HG03097 (cell line): ENCODE data around the gene SLC38A10.

Experiments
- ATAC-seq: cut with Tn5 transposase; IDR thresholded peaks from one replicate; pipeline ENCODE4 v1.9.1; 2021; ENCODE audit not compliant: unreplicated experiment, low FRiP score

The SLC38A10 gene

DNA sequence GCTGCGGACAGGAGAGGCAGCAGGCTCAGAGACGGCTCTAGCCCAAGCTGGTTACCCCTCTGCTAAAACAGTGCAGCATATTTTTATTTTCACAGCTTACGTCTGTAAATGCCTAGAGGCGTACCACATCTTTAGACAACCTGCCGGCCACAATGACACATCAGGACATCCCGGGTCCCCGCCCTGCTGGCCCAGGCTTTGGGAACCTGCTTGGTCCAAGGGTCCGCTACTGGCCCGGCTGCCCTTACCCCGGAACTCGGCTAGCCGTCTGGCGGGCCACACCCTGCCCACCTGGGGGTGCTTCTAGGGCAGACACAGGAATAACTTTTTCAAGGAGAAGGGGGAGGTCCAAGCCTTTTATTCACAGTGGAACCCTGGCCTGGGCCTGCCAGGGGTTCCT is 76.6 kb downstream of the SLC38A10 start:
- no peak for ATAC-seq

DNA sequence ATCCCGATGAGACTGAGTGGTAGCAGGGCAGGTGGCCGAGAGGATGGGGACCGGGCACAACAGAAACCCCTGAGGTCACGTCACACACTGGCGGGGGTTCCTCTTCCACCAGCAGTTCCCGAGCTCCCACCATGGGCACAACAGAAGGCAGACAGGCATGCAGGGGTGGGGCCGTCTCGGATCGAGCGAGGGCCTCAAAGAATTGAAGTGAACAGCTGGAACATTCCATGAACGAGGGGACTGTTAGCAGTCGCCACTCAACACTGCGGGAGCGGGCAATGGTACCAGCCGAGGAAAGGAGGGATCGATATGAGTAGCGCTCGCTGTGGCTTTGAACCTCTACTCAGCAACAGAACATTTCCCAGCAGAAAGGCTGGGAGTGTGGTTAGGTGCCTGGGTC is 77.6 kb downstream of the SLC38A10 start:
- ATAC-seq: no peak

DNA sequence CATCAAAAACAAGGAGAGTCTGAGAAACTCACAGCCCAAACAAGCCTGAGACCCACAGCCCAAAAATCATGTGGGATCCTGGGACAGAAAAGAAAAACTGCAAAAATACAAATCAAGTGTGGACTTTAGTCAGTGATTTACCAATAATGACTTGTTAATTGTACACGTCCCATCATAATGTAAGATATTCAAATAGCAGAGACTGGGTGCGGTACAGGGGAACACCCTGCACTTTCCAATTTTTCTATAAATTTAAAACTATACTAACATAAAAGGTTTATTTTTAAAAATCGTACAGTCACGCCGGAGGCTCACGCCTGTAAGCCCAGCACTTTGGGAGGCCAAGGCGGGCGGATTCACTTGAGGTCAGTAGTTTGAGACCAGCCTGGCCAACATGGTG is 81.1 kb downstream of the SLC38A10 start:
- ATAC-seq: no peak

DNA sequence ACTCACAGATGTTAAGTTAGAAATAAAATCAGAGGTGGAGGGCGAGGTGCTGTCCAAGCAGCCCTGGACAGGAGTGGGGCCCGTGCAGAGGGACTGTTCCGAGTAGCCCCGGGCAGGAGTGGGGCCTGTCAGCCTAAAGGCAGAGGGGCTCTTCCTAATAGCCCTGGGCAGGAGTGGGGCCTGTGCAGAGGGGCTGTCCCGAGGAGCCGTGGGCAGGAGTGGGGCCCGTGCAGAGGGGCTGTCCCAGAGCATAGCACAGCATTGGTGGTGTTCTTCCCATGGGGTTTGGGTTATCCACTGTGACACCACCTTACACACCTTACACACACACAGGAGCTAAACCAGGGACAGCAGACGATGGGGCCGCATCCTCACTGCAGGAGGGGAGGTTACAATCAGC is 82.7 kb downstream of the SLC38A10 start:
- no peak for ATAC-seq

DNA sequence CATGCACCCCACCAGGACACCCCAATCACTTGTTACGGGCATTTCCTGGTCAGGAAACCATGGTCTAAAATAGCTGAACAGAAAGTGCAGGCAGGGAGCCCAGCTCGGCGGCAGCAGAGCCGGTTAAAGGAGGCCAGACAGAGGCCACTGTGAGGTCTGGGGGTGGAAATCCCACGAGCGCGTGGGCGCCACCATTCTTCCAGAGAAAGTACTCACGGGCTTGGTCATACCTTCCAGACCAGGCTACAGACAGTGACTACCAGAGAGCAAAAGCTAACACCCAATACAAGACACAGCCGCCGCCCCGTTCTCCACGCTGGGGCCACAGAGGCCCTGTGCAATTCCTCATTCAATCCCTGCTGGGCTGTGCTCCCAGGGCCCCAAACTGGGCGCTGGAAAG is 84.2 kb downstream of the SLC38A10 start:
- no peak for ATAC-seq

DNA sequence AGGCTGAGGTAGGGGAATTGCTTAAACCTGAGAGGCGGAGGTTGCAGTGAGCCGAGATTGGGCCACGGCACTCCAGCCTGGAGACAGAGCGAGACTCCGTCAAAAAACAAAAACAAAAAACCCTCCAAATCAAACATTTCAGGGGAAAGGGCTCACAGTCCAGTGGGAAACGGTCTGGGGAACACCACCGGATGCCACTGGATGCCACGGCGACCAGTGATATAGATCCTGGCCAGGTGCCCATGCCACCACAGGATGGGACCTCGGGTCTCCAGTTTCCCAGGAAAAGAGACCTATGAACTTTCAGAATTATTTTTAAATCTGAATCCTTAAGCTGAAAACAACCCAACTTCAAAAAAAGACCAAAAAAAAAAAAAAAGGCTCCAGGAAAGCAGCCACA is 84.6 kb downstream of the SLC38A10 start:
- no peak for ATAC-seq

DNA sequence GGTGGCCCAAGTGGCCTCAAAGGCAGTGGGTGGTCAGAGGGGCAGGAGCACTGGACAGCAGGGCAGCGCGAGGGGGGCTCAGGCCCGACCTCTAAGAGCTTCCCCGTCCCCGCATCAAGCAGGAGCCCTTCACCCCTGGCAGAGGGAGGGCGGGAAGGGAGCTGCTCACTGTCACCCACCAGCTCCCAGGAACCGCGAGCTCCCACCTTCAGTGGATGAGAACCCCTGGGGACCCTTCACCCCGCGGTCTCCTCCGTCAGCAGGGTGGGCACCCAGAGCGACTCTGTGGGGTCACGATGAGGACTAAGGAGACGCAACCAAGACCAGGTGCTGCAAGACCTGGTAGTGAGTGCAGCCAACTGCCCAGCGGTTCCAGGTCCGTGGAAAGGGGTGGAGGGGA is 86.0 kb downstream of the SLC38A10 start:
- ATAC-seq: no peak

DNA sequence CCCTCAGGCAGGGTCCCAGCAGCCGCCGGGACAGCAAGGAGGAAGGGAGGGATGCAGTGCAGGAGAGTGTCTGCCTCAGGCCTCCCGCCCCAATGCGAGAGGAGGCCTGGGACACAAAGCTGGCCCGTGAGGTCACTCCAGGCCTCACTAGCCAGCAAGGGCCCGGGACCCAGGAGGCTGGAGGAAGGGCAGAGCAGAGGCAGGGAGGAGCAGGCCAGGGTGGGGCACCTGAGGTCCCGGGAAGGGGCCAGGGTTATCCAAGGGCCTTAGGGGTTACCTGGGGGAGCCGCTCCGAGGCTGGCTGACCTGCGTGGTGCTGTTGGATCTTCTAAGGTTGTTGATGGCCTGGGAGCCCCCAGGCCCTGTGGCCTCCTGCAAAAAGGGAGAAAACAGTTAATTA is 86.5 kb downstream of the SLC38A10 start:
- ATAC-seq: no peak

DNA sequence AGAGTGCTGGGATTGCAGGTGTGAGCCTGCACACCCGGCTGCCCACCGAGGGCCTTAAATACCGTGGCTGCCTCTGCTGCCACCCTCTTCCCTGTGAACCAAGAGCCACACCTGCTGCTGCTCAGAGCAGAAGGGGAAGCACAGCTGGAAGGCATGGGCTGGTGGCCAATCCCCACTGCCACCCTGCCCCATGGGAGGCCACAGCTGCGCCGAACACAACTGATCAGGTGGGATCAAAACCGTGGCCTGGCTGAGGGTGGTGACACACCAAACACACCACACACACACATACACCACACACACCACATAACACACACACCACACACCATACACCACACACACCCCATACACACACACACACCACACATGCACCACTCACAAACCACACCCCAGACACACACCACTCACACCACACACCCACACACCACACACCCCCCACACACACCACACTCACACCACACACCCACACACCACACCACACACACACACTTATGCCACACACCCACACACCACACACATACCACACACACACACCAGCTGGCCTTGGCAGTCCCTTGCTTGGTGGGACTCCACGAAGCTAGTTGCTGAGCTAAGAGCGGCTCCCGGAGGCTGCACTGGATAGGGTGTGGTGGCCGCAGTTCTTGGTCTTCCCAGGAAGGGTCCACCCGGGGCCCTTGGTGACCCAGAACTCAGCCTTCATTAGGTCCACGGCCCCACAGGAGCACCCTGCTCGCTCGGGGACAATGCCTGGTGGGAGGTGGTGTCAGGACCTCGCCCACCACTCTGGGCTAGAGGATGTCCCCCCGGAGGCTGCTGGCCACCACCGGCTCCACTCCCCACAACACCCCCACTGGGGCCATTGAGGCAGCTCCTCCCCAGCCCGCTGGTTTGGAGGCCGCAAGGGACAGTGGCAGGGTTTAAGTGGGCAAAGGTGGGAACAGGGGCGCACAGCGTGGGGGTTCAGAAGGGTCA is 87.2 kb downstream of the SLC38A10 start:
- ATAC-seq: no peak

DNA sequence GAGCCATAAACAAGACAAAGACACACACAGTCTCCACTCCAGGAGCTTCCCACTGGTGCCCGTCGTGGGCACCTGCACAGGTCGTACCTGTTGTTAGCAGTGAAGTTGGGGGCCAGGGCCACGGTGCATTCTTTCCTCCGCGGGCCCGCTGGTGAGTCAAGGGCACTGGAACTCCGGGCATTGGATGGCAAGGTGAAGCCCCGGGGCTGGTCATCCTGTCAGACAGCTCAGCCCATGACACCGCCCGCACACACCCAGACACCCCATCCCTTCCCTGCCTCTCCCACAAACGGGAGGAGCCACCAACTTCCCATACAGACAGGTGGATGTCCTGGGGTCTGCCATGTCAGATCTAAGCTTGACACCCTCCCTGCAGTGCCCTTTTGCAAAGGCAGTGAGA is 88.5 kb downstream of the SLC38A10 start:
- no peak for ATAC-seq

DNA sequence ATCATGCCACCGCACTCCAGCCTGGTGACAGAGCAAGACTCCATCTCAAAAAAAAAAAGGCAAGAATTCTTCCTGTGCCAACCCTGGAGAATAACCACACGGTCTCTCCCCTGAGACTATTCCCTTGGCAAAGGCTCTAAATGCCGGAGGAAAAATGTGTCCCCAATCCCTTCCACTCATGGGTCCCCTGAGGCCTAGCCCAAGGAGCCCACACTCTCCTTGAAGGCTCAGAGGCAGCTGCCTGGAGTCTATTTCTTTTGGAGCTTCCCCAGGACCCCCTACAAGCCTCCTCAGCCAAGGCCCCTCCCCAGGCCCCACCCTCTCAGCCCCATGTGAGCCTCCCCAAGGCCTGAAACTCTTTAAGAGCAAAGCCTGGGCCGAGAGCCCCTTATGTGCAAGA is 88.9 kb downstream of the SLC38A10 start:
- ATAC-seq: no peak

DNA sequence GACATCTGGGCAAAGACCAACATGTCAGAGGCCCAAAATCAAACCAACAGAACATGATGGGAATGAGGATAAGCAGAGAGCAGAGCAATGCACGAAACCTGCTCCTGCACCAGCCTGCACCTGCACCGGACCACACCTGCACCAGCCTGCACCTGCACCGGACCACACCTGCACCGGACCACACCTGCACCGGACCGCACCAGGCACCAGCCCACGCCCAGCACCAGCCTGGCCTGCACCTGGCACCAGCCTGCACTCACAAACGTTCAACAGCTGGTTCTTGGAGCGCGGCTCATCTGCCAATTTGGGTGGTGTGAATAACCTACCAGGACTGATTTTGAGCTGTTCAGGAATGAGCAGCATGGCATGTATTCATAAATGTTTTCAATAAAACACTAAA is 90.5 kb downstream of the SLC38A10 start:
- ATAC-seq: no peak

DNA sequence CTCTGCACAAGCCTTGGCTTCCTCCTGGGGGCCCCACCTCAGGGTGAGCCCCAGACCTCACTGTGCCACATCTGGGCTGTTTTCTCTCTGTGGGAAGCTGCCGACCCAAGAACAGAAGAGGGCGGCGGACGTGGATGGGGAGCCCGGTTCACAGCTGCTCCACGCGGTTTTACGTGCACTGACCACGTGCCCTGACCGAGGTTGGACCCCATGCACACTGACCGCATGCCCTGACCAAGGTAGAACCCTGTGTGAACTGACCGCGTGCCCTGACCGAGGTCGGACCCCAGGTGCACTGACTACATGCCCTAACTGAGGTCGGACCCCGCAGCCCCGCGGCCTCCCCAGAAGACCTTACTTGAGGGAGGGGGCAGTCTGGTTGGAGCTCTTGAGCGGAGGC is 92.0 kb downstream of the SLC38A10 start:
- no peak for ATAC-seq

DNA sequence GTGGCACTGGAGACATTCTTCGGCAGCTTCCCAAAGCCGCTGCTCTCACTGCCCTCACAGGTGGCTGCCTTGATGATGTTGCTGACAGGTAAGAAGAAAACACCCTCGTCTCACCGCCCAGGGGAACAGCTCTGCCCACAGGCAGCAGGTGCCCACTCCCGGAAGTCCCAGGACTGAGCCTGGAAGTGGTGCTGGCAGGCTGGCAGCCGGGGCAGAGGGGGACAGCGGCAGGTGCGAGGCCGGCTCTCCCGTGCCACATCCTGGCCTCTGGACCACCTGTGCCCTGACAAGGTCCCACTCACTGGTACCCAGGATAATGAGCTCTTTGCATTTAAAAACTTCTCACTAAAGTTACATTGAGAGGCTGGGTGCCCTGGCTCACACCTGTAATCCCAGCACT is 92.8 kb downstream of the SLC38A10 start:
- ATAC-seq: no peak

DNA sequence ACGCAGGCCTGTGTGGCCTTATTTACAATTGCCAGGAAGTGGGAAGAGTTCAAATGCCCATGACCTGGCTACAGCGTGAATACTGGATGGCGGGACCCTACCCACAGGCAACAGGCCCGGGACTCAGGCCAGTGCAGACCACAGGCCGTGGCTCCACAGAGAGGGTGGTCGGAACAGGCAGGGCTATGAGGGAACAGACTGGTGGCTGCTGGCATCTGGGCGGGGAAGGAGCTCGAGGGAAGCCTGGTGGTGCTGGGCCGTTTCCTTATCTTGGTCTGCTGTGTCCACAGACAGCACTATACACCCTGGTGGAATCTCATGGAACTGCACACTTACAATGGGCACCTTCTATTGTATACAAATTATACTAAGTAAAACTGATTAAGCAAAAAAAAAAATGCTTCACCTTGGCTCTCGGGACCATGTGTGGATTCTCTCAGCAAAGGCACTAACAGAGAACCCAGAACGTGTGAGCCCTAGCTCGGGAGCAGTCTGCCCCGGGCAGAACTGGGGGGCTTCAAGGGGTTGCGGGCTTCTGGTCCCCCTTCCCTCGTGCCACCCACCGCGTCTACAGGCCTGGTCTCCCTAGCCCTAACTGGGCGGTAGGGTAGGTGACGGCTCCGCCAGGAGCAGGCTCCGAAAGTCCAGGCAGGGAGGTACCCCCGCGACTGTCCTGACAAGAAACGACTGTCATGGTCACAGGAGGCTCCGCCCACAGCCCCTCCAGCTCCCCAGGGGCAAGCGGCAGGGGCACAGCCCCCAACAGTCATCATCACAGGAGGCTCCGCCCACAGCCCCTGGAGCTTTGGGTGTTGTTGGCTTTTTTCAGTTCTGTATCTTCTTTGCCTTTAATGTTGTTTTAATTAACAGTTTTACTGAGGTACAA is 94.2 kb downstream of the SLC38A10 start:
- no peak for ATAC-seq

DNA sequence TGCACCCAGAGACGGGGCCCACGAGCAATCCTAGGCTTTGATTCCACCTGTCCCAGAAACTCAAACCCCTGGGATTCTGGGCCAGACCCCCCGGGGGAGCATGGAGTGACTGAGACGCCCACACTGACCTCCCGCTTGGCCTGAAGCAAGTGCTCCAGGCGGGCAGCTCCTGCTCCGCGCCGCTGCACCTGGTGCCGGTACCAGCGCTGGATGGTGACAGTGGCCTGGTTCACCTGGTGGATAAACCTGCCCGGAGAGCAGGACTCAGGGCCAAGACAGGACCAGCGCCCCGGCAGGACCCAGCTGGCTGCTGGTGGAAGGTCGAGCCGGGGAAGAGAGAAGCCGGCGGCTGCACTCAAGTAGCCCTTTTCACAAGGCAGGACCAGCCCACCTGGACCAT is 94.9 kb downstream of the SLC38A10 start:
- no peak for ATAC-seq

DNA sequence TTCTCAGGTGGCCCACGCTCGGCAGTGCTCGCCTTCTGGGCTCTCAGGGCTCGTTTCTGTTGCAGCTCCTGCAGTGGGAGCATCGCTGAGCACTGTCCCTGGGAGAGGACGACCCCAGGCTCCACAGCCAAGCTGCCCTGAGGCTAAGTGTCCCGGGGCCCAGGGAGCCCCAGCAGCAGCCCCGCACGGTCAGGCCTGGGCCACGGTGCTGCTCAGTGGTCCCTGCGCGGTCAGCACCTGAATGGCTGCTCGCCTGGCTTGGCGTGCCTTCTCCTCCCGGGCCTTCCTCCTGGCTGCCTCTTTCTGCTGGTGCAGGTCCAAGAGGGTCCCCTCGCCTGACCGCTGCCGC is 95.7 kb downstream of the SLC38A10 start:
- ATAC-seq: no peak

DNA sequence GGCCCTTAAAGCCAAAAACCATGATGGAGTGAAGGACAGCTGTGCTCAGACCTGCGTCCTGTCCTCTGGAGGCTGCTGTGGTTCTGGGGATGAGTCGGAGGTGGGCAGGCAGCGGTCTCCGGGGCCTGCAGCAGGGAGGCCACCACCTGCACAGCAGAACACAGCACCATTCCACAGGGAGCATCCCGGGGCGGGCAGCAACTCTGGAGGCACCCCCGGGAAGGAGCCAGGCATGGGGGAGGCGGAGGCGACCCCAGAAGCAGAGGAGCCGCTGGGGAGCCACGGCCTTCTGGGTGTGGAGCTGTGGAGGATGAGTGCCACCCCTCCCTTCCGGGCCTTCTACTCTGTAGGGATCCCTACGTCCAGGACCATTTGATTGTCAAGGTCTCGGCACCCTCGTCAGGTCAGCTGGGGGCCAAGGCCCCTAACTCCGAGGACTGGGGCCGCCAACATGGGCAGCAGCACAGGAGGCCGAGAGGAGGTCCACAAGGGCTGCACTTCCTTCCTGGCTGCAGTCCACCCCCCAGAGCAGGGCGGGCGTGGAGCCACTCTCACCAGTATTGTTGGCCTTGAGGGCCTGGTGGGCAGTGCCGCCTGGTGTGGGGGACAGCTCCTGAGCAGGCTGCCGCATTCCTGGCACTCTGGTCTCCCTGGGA is 96.2 kb downstream of the SLC38A10 start:
- no peak for ATAC-seq

DNA sequence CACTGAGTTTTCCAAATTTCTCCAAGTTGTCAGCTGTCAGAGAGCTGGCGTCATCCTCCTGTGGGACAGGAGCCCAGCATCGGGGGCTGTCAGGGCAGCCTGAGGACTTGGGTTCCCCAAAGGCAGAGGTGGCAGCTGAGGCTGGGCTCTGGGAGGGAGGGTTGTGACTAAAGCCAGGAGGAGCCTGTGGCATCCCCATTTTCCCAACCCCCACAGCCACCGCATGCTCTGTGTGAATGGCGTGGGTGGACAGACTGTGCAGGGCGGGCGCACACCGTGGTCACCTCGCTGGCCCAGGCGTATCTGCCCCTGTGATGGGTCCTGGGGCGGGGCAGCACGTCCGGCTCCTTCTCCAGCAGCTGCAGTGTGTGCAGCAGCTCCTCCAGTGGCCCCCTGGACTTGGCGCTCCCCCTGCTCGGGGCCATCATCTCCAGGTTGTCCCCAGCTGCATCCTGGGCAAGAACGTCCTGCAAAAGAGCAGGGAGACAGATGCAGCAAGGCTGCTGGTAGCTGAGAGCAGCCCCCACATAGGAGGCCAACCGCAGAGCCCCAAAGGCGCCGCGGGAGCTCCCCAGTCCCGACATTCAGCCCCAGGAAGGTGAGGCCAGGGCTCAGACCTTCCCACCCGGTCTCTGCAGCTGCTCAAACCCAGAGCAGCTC is 97.1 kb downstream of the SLC38A10 start:
- no peak for ATAC-seq

DNA sequence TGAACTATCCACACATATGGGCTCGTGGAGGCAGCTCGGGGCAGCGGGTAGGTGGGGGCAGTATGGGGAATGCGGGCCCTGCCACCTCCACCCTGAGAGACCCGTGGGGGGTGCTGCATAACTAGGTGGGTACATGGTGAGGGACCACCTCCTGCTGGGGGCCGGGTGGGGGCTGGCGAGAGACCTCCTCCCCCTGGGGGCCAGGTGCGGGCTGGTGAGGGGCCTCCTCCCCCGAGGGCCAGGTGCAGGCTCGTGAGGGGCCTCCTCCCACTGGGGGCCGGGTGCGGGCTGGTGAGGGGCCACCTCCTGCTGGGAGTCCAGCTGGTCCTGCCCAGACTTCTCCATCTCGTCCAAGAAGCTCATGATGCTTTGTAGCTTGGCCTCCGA is 97.7 kb downstream of the SLC38A10 start:
- no peak for ATAC-seq
